Subcutaneous abdominal adipose tissue (tissue), 5 donors: ENCODE data around the gene MARCHF10.
A peak's percentile ranks its signal among the peaks of the same experiment; 100 is the strongest.

Source experiments
- H3K27ac ChIP-seq: one replicate; pipeline ENCODE4 v1.7.0; 2013; ENCODE audit warnings: low read depth, mild to moderate bottlenecking, inconsistent platforms, low read length, moderate library complexity
- H3K27me3 ChIP-seq, 5 donors: one replicate each; pipeline ENCODE4 v1.7.0; 2013; ENCODE audit warnings: low read length in 5 of 5, inconsistent platforms in 1 of 5; ENCODE audit not compliant: control insufficient read depth in 5 of 5, insufficient read depth in 4 of 5
- H3K36me3 ChIP-seq, 5 donors: one replicate each; pipeline ENCODE4 v1.7.0; 2013; ENCODE audit warnings: low read length in 5 of 5; ENCODE audit not compliant: control insufficient read depth in 5 of 5, insufficient read depth in 5 of 5
- H3K4me1 ChIP-seq, 5 donors: one replicate each; pipeline ENCODE4 v1.7.0; 2013; ENCODE audit warnings: low read length in 5 of 5, mild to moderate bottlenecking in 3 of 5, moderate library complexity in 1 of 5; ENCODE audit not compliant: control insufficient read depth in 5 of 5, insufficient read depth in 5 of 5
- H3K4me3 ChIP-seq, 5 donors: one replicate each; pipeline ENCODE4 v1.7.0; 2013; ENCODE audit warnings: low read length in 5 of 5, low read depth in 1 of 5
- H3K9ac ChIP-seq, 5 donors: one replicate each; pipeline ENCODE4 v1.7.0; 2013; ENCODE audit warnings: low read length in 5 of 5, mild to moderate bottlenecking in 4 of 5, moderate library complexity in 3 of 5
- H3K9me3 ChIP-seq, 5 donors: one replicate each; pipeline ENCODE4 v1.7.0; 2013; ENCODE audit warnings: low read length in 5 of 5; ENCODE audit not compliant: control insufficient read depth in 5 of 5
- donor health status: healthy.
- donor health status: healthy.
- donor health status: healthy.
- donor health status: healthy.
- donor health status: healthy.

Gene MARCHF10

DNA sequence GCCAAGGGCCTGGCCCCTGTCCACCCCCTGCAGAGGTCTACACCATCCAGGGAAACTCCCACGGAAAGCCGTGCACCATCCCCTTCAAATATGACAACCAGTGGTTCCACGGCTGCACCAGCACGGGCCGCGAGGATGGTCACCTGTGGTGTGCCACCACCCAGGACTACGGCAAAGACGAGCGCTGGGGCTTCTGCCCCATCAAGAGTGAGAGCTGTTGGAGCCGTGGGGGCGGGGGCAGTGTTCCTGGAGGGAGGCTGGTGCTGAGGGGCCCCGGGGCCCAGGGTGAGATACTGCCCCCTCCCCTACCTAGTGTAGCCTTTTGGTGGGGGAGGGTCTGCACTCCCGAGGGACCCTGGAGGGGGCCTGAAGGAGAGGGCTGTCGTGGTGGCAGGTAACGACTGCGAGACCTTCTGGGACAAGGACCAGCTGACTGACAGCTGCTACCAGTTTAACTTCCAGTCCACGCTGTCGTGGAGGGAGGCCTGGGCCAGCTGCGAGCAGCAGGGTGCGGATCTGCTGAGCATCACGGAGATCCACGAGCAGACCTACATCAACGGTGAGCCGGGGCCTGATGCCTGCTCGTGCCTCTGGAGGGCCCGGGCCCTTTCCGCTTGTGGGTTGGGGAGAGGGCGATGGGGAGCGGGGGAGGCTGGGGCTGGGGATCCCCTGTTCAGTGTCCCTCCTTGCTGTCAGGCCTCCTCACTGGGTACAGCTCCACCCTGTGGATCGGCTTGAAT lies 141.9 kb downstream of the MARCHF10 start:
- Histone ChIP-seq H3K36me3 (peaks cover 0 to 4% (median 3%) of the 10 kb centered on the region in 5 donors), H3K9ac (no peak overlapping the region), H3K4me1 (no peaks in the 10 kb centered on the region), H3K27me3 (peaks cover 0 to 3% (median 0%) of the 10 kb centered on the region in 5 donors), H3K27ac (no peak overlapping the region), H3K9me3 (peaks cover 0 to under 1% (median 0%) of the 10 kb centered on the region in 5 donors), H3K4me3 (no peak overlapping the region)

GRCh38 chr17:62665599-62665998 lies 142.5 kb downstream of the MARCHF10 start:
- H3K4me1 ChIP-seq = no peaks in the 10 kb centered on the region
- no peak overlapping the region for H3K4me3 ChIP-seq
- peaks cover 0 to 3% (median 0%) of the 10 kb centered on the region in 5 donors for H3K27me3 ChIP-seq
- peaks cover 0 to 7% (median 0%) of the 10 kb centered on the region in 5 donors for H3K9me3 ChIP-seq
- H3K9ac ChIP-seq = no peak overlapping the region
- peaks cover 0 to 4% (median 3%) of the 10 kb centered on the region in 5 donors for H3K36me3 ChIP-seq
- H3K27ac ChIP-seq = no peak overlapping the region

DNA sequence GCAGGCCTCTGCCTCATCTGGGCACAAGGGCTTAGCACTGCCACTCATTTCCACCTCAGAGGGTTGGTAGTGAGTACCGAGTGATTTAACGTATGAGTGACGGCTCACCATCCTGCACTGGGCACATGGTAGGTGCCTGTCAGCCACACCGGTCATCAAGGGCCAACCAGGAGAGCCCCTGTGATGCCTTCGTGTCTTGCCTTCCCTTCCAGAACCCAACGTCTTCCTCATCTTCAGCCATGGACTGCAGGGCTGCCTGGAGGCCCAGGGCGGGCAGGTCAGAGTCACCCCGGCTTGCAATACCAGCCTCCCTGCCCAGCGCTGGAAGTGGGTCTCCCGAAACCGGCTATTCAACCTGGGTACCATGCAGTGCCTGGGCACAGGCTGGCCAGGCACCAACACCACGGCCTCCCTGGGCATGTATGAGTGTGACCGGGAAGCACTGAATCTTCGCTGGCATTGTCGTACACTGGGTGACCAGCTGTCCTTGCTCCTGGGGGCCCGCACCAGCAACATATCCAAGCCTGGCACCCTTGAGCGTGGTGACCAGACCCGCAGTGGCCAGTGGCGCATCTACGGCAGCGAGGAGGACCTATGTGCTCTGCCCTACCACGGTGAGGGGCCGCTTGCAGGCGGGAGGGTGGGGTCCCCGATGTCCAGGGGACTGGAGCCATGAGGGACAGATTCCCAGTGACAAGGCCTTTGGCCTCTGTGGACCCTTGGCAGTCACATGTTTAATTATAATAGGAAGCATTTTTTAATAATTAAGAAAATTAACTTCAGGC lies 143.6 kb downstream of the MARCHF10 start:
- no peaks in the 10 kb centered on the region for H3K4me1 ChIP-seq
- H3K36me3 ChIP-seq = peaks cover 0 to 4% (median 3%) of the 10 kb centered on the region in 5 donors
- H3K9me3 ChIP-seq = peaks cover 0 to 7% (median 0%) of the 10 kb centered on the region in 5 donors
- peaks cover 0 to 3% (median 0%) of the 10 kb centered on the region in 5 donors for H3K27me3 ChIP-seq
- no peak overlapping the region for H3K9ac ChIP-seq
- H3K4me3 ChIP-seq = no peak overlapping the region
- no peak overlapping the region for H3K27ac ChIP-seq

GRCh38 chr17:62663304-62663703 lies 144.8 kb downstream of the MARCHF10 start:
- Histone ChIP-seq H3K4me3 (no peak overlapping the region), H3K4me1 (peaks cover 1 to 4% (median 2%) of the 10 kb centered on the region in 5 donors), H3K27ac (no peak overlapping the region), H3K27me3 (peaks cover 0 to 3% (median 0%) of the 10 kb centered on the region in 5 donors), H3K36me3 (peaks cover 0 to 4% (median 0%) of the 10 kb centered on the region in 5 donors), H3K9ac (no peak overlapping the region), H3K9me3 (peaks cover 0 to 7% (median 0%) of the 10 kb centered on the region in 5 donors)

- no peak overlapping the region for H3K27ac ChIP-seq
- H3K9ac ChIP-seq = no peak overlapping the region
- H3K36me3 ChIP-seq = peaks cover 0 to 4% (median 0%) of the 10 kb centered on the region in 5 donors
- H3K4me1 ChIP-seq = peaks cover 4 to 9% (median 6%) of the 10 kb centered on the region in 5 donors
- H3K4me3 ChIP-seq = no peak overlapping the region
- H3K9me3 ChIP-seq = peaks cover 0 to 7% (median 0%) of the 10 kb centered on the region in 5 donors
- H3K27me3 ChIP-seq = peaks cover 0 to 3% (median 0%) of the 10 kb centered on the region in 5 donors
Observed at GRCh38 chr17:62662855-62663254, 145.3 kb downstream of the MARCHF10 start.

DNA sequence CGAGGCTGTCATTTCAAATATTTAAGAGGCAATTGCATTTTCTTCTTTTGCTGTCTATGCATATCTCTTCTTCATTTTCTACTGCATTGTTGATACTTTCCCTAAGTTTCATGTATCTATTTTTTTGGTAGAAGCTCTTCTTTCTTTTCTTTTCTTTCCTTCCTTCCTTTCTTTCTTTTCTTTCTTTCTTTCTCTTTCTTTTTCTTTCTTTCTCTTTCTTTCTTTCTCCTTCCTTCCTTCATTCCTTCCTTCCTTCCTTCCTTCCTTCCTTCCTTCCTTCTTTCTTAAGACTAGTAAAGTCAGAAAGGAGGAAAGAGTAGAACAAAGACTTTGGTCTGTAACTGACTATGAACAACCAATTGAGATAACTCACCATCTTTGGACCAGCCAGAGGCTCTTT lies 146.8 kb downstream of the MARCHF10 start:
- Histone ChIP-seq H3K27me3 (peaks cover 0 to 3% (median 0%) of the 10 kb centered on the region in 5 donors), H3K4me1 (peaks cover 4 to 12% (median 10%) of the 10 kb centered on the region in 5 donors), H3K36me3 (peaks cover 0 to 3% (median 0%) of the 10 kb centered on the region in 5 donors), H3K9ac (no peak overlapping the region), H3K4me3 (no peak overlapping the region), H3K27ac (no peak overlapping the region), H3K9me3 (peaks cover 0 to 7% (median 0%) of the 10 kb centered on the region in 5 donors)

- H3K9me3 ChIP-seq = peaks cover 0 to 7% (median 0%) of the 10 kb centered on the region in 5 donors
- H3K27ac ChIP-seq = no peak overlapping the region
- peaks cover 0 to 3% (median 0%) of the 10 kb centered on the region in 5 donors for H3K36me3 ChIP-seq
- peaks cover 0 to 3% (median 0%) of the 10 kb centered on the region in 5 donors for H3K27me3 ChIP-seq
- no peak overlapping the region for H3K9ac ChIP-seq
- H3K4me1 ChIP-seq = peaks cover 4 to 12% (median 10%) of the 10 kb centered on the region in 5 donors
- no peak overlapping the region for H3K4me3 ChIP-seq
Observed at GRCh38 chr17:62660629-62661118, 147.4 kb downstream of the MARCHF10 start.

GRCh38 chr17:62658136-62658920 lies 149.8 kb downstream of the MARCHF10 start:
- H3K9me3 ChIP-seq = peaks cover 0 to 7% (median 0%) of the 10 kb centered on the region in 5 donors
- peak overlapping the region in 1 of 5 donors; percentile 26 for H3K9ac ChIP-seq
- peaks cover 11 to 26% (median 24%) of the 10 kb centered on the region in 5 donors for H3K4me1 ChIP-seq
- H3K27ac ChIP-seq = no peak overlapping the region
- no peak overlapping the region for H3K4me3 ChIP-seq
- H3K27me3 ChIP-seq = no peaks in the 10 kb centered on the region
- H3K36me3 ChIP-seq = no peaks in the 10 kb centered on the region

- Histone ChIP-seq H3K4me1 (peaks cover 12 to 32% (median 29%) of the 10 kb centered on the region in 5 donors), H3K4me3 (no peak overlapping the region), H3K9ac (peak overlapping the region in 1 of 5 donors; percentile 26), H3K27ac (no peak overlapping the region), H3K36me3 (no peaks in the 10 kb centered on the region), H3K9me3 (peaks cover 0 to 7% (median 0%) of the 10 kb centered on the region in 5 donors), H3K27me3 (no peaks in the 10 kb centered on the region)
Observed at GRCh38 chr17:62657690-62658089, 150.4 kb downstream of the MARCHF10 start.
